K562 (cell line): ENCODE results near the gene ARL6IP6. TPM values are rescaled to one million over a fixed set of nuclear protein-coding genes. Genes with fewer than 3 reads are reported as not detected.

ENCODE experiments used
- ARID2 ChIP-seq: fragments of 450-650 bp; IDR thresholded peaks from 2 replicates; pipeline ENCODE4 v1.6.1; 2017; ENCODE audit warnings: antibody characterized with exemption, mild to moderate bottlenecking
- ARNT ChIP-seq, 2 experiments: fragments of 450-650 bp; IDR thresholded peaks; 2 replicates each; pipeline ENCODE4 v1.6.1; 2016; ENCODE audit warnings: mild to moderate bottlenecking in 1 of 2
- ATF7 ChIP-seq: fragments of 450-650 bp; IDR thresholded peaks from 2 replicates; pipeline ENCODE4 v1.7.1; 2014; ENCODE audit warnings: mild to moderate bottlenecking, moderate library complexity
- FOXA1 ChIP-seq: fragments of 450-650 bp; IDR thresholded peaks from 2 replicates; pipeline ENCODE4 v1.6.1; 2016; ENCODE audit warnings: mild to moderate bottlenecking, borderline replicate concordance
- GTF2A2 ChIP-seq: IDR thresholded peaks from 2 replicates; pipeline ENCODE4 v1.6.1; 2016; ENCODE audit warnings: mild to moderate bottlenecking, missing genetic modification characterization, missing compliant biosample characterization
- KLF10 ChIP-seq: fragments of 250-450 bp; sonication (Bioruptor Pico); IDR thresholded peaks from 2 replicates; pipeline ENCODE4 v1.6.1; 2021; ENCODE audit warnings: matching md5 sums
- MEIS2 ChIP-seq: fragments of 450-650 bp; IDR thresholded peaks from 2 replicates; pipeline ENCODE4 v1.6.1; 2014; ENCODE audit warnings: mild to moderate bottlenecking; ENCODE audit not compliant: partially characterized antibody
- SAFB2 ChIP-seq: fragments of 200-400 bp; formaldehyde crosslinking; IDR thresholded peaks from 2 replicates; pipeline ENCODE4 v1.6.1; 2018; ENCODE audit warnings: borderline replicate concordance, low read length, low read depth, moderate library complexity; ENCODE audit not compliant: severe bottlenecking
- SMAD2 ChIP-seq: fragments of 150-350 bp; IDR thresholded peaks from 2 replicates; pipeline ENCODE4 v1.6.1; 2014; ENCODE audit warnings: low read depth, mild to moderate bottlenecking, low read length
- SP1 ChIP-seq: sonication (generic); formaldehyde crosslinking; IDR thresholded peaks from 2 replicates; pipeline ENCODE4 v1.8.1; 2022; ENCODE audit warnings: mild to moderate bottlenecking, missing genetic modification reagents
- SP2 ChIP-seq: IDR thresholded peaks from 2 replicates; pipeline ENCODE4 v1.6.1; 2011; ENCODE audit warnings: mild to moderate bottlenecking, low read depth, low read length, moderate library complexity; ENCODE audit not compliant: poor library complexity, severe bottlenecking; ENCODE audit errors: extremely low read depth
- ZFP30 ChIP-seq: fragments of 250-450 bp; sonication (Bioruptor Pico); IDR thresholded peaks from 2 replicates; pipeline ENCODE4 v1.8.0; 2022; ENCODE audit warnings: moderate library complexity, mild to moderate bottlenecking, inconsistent platforms, borderline replicate concordance
- ZNF655 ChIP-seq: fragments of 250-450 bp; sonication (Bioruptor Pico); IDR thresholded peaks from 2 replicates; pipeline ENCODE4 v1.5.0; 2021
- polyA plus RNA-seq, 8 experiments: library from polyadenylated mRNA; depleted of rRNA in 4 of 8; stranded (reverse) in 5 of 8; unstranded in 3 of 8; fragments of >200 nt; fragmentation: Nextera tagmentation in 2 of 8; fragmentation: Illumina TruSeq in 1 of 8; extraction: Ambion mirVana in 2 of 8; extraction: Trizol in 1 of 8; gene quantifications; 2 replicates each; pipeline versions ENCODE4 v1.2.1 to v1.2.3, GENCODE V29; 2011 to 2014; ENCODE audit warnings: inconsistent platforms in 1 of 8, missing spikeins in 1 of 8
- total RNA-seq, 7 experiments: library from RNA; depleted of rRNA in 6 of 7; stranded (reverse); fragments of >200 nt in 6 of 7; fragmentation: Illumina TruSeq in 2 of 7; extraction: Trizol in 2 of 7; gene quantifications; 2 replicates each; pipeline versions ENCODE4 v1.2.1 to v1.2.3, GENCODE V29; 2011 to 2021; ENCODE audit warnings: low replicate concordance in 1 of 7
- TF ChIP-seq, protein P1 (sequence below): fragments of 450-650 bp; IDR thresholded peaks from 2 replicates; pipeline ENCODE4 v1.6.1; 2018; ENCODE audit warnings: mild to moderate bottlenecking, low read depth; ENCODE audit not compliant: partially characterized antibody
- TF ChIP-seq, protein P2 (sequence below): fragments of 450-650 bp; IDR thresholded peaks from one replicate; pipeline ENCODE4 v1.6.1; 2018; ENCODE audit warnings: mild to moderate bottlenecking, moderate library complexity; ENCODE audit not compliant: partially characterized antibody
- TF ChIP-seq, protein P3 (sequence below), 3 experiments: fragments of 200-800 bp in 1 of 3; fragments of 250-450 bp in 1 of 3; fragments of 450-650 bp in 1 of 3; sonication (Bioruptor Pico) in 1 of 3; sonication (Bioruptor generic) in 1 of 3; formaldehyde crosslinking in 1 of 3; IDR thresholded peaks; 2 replicates each; pipeline versions ENCODE4 v1.6.1 to v1.8.0; 2016 to 2022; ENCODE audit warnings: mild to moderate bottlenecking in 2 of 3, missing genetic modification characterization in 2 of 3, missing compliant biosample characterization in 1 of 3, moderate library complexity in 1 of 3
- TF ChIP-seq, protein P4 (sequence below): sonication (generic); formaldehyde crosslinking; IDR thresholded peaks from 2 replicates; pipeline ENCODE4 v1.8.0; 2023; ENCODE audit warnings: mild to moderate bottlenecking, missing genetic modification reagents

Gene ARL6IP6
- total and polyA plus RNA-seq, 9 of the 15 experiments (the other 6 are each of a cell fraction or from before 2014, with no cell fraction given) = 19.2 to 98.5 (median 36.2) TPM

DNA sequence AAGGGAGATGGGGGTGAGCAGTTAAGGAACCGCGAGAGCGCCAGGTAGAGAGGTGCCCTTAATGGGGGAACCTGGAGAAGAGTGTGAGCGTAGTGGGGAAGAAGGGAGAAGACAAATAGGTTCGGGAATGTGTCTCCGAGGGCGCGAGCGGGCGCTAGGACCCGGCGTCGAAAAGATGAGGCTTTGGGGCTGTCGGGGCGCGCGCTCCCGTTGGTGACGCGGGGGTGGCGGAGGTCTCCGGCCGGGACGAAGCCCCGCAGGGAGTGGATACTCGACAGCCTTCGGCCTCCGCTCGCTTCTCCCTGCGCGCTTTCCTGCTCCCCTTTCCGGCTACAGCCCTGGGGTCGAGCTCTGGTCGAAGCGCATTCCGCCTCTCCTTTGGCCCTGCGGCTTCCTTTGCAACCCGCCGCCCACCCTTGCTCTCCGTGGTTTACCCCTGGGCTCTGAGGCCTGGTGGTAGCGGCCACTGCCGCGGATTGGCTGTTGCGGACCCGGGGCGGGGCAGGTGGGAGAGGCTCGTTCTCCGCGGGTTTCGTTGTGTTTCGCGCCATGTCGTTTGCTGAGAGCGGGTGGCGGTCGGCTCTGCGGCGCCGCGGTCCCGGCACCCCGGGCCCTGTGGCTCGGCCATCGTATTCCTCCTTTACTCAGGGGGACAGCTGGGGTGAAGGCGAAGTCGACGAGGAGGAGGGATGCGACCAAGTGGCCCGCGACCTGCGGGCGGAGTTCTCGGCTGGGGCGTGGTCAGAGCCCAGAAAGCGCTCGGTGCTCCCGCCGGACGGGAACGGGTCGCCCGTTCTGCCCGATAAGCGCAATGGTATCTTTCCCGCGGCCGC lies at the start of gene ARL6IP6 (continued):
- no peak for TF ChIP-seq SMAD2
- TF ChIP-seq ZNF655 (CRISPR knock-in tag) = no peak
- TF ChIP-seq GTF2A2 = no peak
- TF ChIP-seq ARID2 = no peak; the same call in 1 of the 2 replicates
- peak; percentile 100 for TF ChIP-seq ATF7
- TF ChIP-seq, protein P1, sequence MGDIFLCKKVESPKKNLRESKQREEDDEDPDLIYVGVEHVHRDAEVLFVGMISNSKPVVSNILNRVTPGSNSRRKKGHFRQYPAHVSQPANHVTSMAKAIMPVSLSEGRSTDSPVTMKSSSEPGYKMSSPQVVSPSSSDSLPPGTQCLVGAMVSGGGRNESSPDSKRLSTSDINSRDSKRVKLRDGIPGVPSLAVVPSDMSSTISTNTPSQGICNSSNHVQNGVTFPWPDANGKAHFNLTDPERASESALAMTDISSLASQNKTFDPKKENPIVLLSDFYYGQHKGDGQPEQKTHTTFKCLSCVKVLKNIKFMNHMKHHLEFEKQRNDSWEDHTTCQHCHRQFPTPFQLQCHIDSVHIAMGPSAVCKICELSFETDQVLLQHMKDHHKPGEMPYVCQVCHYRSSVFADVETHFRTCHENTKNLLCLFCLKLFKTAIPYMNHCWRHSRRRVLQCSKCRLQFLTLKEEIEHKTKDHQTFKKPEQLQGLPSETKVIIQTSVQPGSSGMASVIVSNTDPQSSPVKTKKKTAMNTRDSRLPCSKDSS = no peak
- TF ChIP-seq MEIS2 = peak; percentile 26
- TF ChIP-seq, protein P2, sequence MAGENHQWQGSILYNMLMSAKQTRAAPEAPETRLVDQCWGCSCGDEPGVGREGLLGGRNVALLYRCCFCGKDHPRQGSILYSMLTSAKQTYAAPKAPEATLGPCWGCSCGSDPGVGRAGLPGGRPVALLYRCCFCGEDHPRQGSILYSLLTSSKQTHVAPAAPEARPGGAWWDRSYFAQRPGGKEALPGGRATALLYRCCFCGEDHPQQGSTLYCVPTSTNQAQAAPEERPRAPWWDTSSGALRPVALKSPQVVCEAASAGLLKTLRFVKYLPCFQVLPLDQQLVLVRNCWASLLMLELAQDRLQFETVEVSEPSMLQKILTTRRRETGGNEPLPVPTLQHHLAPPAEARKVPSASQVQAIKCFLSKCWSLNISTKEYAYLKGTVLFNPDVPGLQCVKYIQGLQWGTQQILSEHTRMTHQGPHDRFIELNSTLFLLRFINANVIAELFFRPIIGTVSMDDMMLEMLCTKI = no peak
- no peak for TF ChIP-seq SAFB2
- TF ChIP-seq, protein P3, sequence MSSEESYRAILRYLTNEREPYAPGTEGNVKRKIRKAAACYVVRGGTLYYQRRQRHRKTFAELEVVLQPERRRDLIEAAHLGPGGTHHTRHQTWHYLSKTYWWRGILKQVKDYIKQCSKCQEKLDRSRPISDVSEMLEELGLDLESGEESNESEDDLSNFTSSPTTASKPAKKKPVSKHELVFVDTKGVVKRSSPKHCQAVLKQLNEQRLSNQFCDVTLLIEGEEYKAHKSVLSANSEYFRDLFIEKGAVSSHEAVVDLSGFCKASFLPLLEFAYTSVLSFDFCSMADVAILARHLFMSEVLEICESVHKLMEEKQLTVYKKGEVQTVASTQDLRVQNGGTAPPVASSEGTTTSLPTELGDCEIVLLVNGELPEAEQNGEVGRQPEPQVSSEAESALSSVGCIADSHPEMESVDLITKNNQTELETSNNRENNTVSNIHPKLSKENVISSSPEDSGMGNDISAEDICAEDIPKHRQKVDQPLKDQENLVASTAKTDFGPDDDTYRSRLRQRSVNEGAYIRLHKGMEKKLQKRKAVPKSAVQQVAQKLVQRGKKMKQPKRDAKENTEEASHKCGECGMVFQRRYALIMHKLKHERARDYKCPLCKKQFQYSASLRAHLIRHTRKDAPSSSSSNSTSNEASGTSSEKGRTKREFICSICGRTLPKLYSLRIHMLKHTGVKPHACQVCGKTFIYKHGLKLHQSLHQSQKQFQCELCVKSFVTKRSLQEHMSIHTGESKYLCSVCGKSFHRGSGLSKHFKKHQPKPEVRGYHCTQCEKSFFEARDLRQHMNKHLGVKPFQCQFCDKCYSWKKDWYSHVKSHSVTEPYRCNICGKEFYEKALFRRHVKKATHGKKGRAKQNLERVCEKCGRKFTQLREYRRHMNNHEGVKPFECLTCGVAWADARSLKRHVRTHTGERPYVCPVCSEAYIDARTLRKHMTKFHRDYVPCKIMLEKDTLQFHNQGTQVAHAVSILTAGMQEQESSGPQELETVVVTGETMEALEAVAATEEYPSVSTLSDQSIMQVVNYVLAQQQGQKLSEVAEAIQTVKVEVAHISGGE (CRISPR knock-in tag; IDR thresholded peaks at IDR 0.05) = peak in 1 of 3 experiments; percentile 69; a peak in 3 of 6 replicates
- no peak for TF ChIP-seq KLF10 (CRISPR knock-in tag)
- no peak for TF ChIP-seq SP2
- TF ChIP-seq ARNT (IDR thresholded peaks at IDR 0.05) = peak; percentile 81 to 95
- peak; percentile 90 for TF ChIP-seq SP1 (CRISPR knock-in tag)
- TF ChIP-seq FOXA1 = no peak
- no peak for TF ChIP-seq ZFP30 (CRISPR knock-in tag)
- TF ChIP-seq, protein P4, sequence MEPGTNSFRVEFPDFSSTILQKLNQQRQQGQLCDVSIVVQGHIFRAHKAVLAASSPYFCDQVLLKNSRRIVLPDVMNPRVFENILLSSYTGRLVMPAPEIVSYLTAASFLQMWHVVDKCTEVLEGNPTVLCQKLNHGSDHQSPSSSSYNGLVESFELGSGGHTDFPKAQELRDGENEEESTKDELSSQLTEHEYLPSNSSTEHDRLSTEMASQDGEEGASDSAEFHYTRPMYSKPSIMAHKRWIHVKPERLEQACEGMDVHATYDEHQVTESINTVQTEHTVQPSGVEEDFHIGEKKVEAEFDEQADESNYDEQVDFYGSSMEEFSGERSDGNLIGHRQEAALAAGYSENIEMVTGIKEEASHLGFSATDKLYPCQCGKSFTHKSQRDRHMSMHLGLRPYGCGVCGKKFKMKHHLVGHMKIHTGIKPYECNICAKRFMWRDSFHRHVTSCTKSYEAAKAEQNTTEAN (CRISPR knock-in tag) = no peak
